ENCODE results near the gene SURF1. TPM values are rescaled to one million over a fixed set of nuclear protein-coding genes. Genes with fewer than 3 reads are reported as not detected.
"Not testable (repeated sequence)": the region's sequence is repeated elsewhere in the genome, so short reads cannot be mapped to it uniquely, and the experiment has no call there.

The SURF1 gene
- total and polyA plus RNA-seq, 7 donors, result 27.7 to 127 (median 54.9) TPM

GRCh38 chr9:133380734-133381133 lies 24.4 kb upstream of the SURF1 start:
- H3K4me3 ChIP-seq, result no peak overlapping the region
- intact Hi-C loops (cut with DNase I), result no loop called here
- TF ChIP-seq CTCF (IDR thresholded peaks at IDR 0.05), result no peak
- H3K36me3 ChIP-seq (ENCODE audit: insufficient read depth in 1 of 2, low read depth in 1 of 2), result no peaks in the 10 kb centered on the region
- peaks cover 6% of the 10 kb centered on the region for H3K4me1 ChIP-seq
- WGBS, 3 donors, result 80 to 82% (median 81%) methylated on average over 4 of the region's 4 CpGs
- DNase-seq (no peak), ATAC-seq (no peak)
- H3K27me3 ChIP-seq (ENCODE audit: insufficient read depth in 3 of 3, low read length in 2 of 3), result no peaks in the 10 kb centered on the region
- no peaks in the 10 kb centered on the region for H3K9me3 ChIP-seq
- no peak overlapping the region for H3K27ac ChIP-seq

GRCh38 chr9:133379153-133380086 lies 23.1 kb upstream of the SURF1 start:
- H3K9me3 ChIP-seq, result no peaks in the 10 kb centered on the region
- ATAC-seq, result no peak
- intact Hi-C loops (cut with DNase I), result loop anchor here in 1 of 2 donors (5.0 kb wide), 1 partner anchor 42 kb away; the partner anchor contains the start of gene SURF6
- DNase-seq, result no peak
- WGBS, 3 donors, result 84 to 87% (median 86%) methylated on average over 14 of the region's 14 CpGs
- H3K4me3 ChIP-seq, result no peak overlapping the region
- peaks cover 10% of the 10 kb centered on the region for H3K4me1 ChIP-seq
- no peak overlapping the region for H3K27ac ChIP-seq
- H3K36me3 ChIP-seq (ENCODE audit: insufficient read depth in 1 of 2, low read depth in 1 of 2), result no peaks in the 10 kb centered on the region
- H3K27me3 ChIP-seq (ENCODE audit: insufficient read depth in 3 of 3, low read length in 2 of 3), result no peaks in the 10 kb centered on the region
- no peak for TF ChIP-seq CTCF (IDR thresholded peaks at IDR 0.05)

- no peaks in the 10 kb centered on the region for H3K36me3 ChIP-seq (ENCODE audit: insufficient read depth in 1 of 2, low read depth in 1 of 2)
- TF ChIP-seq CTCF (IDR thresholded peaks at IDR 0.05), result no peak
- no peak overlapping the region for H3K27ac ChIP-seq
- 73 to 87% (median 82%) methylated on average over 1 of the region's 1 CpG for WGBS, 3 donors
- H3K4me3 ChIP-seq, result no peak overlapping the region
- no peaks in the 10 kb centered on the region for H3K27me3 ChIP-seq (ENCODE audit: insufficient read depth in 3 of 3, low read length in 2 of 3)
- H3K4me1 ChIP-seq, result peaks cover 19% of the 10 kb centered on the region
- DNase-seq, result no peak
- intact Hi-C loops (cut with DNase I), result loop anchor here in 1 of 2 donors (5.0 kb wide), 1 partner anchor 41 kb away; the partner anchor contains the start of gene SURF6
- no peak for ATAC-seq
- H3K9me3 ChIP-seq, result no peaks in the 10 kb centered on the region
Observed at GRCh38 chr9:133378408-133378962, 22.2 kb upstream of the SURF1 start.

- Histone ChIP-seq H3K4me3 (no peak overlapping the region), H3K27ac (no peak overlapping the region), H3K4me1 (peaks cover 24% of the 10 kb centered on the region), H3K36me3 (ENCODE audit: insufficient read depth in 1 of 2, low read depth in 1 of 2) (no peaks in the 10 kb centered on the region), H3K27me3 (ENCODE audit: insufficient read depth in 3 of 3, low read length in 2 of 3) (no peaks in the 10 kb centered on the region), H3K9me3 (no peaks in the 10 kb centered on the region)
- WGBS, 3 donors, result 58 to 75% (median 65%) methylated on average over 6 of the region's 6 CpGs
- ATAC-seq (no peak), DNase-seq (no peak)
- no peak for TF ChIP-seq CTCF (IDR thresholded peaks at IDR 0.05)
- intact Hi-C loops (cut with DNase I), result loop anchor here (2.0 to 5.0 kb wide), 2 partner anchors 27 to 40 kb away; partner anchors contain the start of gene SURF6 (in 1 of the 2)
Observed at GRCh38 chr9:133377721-133378216, 21.5 kb upstream of the SURF1 start.

- H3K36me3 ChIP-seq (ENCODE audit: insufficient read depth in 1 of 2, low read depth in 1 of 2); H3K27me3 ChIP-seq (ENCODE audit: insufficient read depth in 3 of 3, low read length in 2 of 3); DNase-seq; ATAC-seq; H3K9me3 ChIP-seq; H3K4me3 ChIP-seq; H3K27ac ChIP-seq: not testable (repeated sequence)
- 88 to 94% (median 89%) methylated on average over 14 of the region's 14 CpGs for WGBS, 3 donors
- peaks cover 29% of the 10 kb centered on the region for H3K4me1 ChIP-seq
- intact Hi-C loops (cut with DNase I), result loop anchor here (2.0 to 5.0 kb wide), 2 partner anchors 28 to 40 kb away; partner anchors contain the start of gene SURF6 (in 1 of the 2)
Observed at GRCh38 chr9:133377280-133377679, 21.0 kb upstream of the SURF1 start.

Data from psoas muscle (tissue), 8 donors.